Measurements from ENCODE around the gene SLC25A47.

Gene SLC25A47

GRCh38 chr14:100348784-100349685 is 25.9 kb downstream of the SLC25A47 start:
- no peak for DNase-seq

GRCh38 chr14:100350276-100350926 is 27.3 kb downstream of the SLC25A47 start:
- no peak for DNase-seq

GRCh38 chr14:100350986-100351385 is 27.8 kb downstream of the SLC25A47 start:
- no peak for DNase-seq

- no peak for DNase-seq
Measured at GRCh38 chr14:100358396-100358795, 35.3 kb downstream of the SLC25A47 start.

- DNase-seq: no peak
Measured at GRCh38 chr14:100359111-100359510, 36.0 kb downstream of the SLC25A47 start.

- no peak for DNase-seq
Measured at GRCh38 chr14:100359881-100360280, 36.7 kb downstream of the SLC25A47 start.

- DNase-seq: no peak
Measured at GRCh38 chr14:100361626-100362025, 38.5 kb downstream of the SLC25A47 start.

GRCh38 chr14:100362311-100362927 is 39.3 kb downstream of the SLC25A47 start:
- DNase-seq: no peak

- DNase-seq: no peak
Measured at GRCh38 chr14:100363053-100363452, 39.9 kb downstream of the SLC25A47 start.

- no peak for DNase-seq
Measured at GRCh38 chr14:100364403-100364802, 41.3 kb downstream of the SLC25A47 start.

GRCh38 chr14:100365741-100366140 is 42.6 kb downstream of the SLC25A47 start:
- no peak for DNase-seq

- DNase-seq: no peak
Measured at GRCh38 chr14:100369019-100369418, 45.9 kb downstream of the SLC25A47 start.

- no peak for DNase-seq
Measured at GRCh38 chr14:100370003-100370402, 46.9 kb downstream of the SLC25A47 start.

GRCh38 chr14:100371773-100372172 is 48.6 kb downstream of the SLC25A47 start:
- no peak for DNase-seq

- DNase-seq: no peak
Measured at GRCh38 chr14:100372357-100373048, 49.4 kb downstream of the SLC25A47 start.

- no peak for DNase-seq
Measured at GRCh38 chr14:100374270-100374669, 51.1 kb downstream of the SLC25A47 start.

- no peak for DNase-seq
Measured at GRCh38 chr14:100374876-100375265, 51.7 kb downstream of the SLC25A47 start.

GRCh38 chr14:100375266-100375962 is 52.3 kb downstream of the SLC25A47 start:
- DNase-seq: peak; percentile 42

GRCh38 chr14:100375963-100376735 is 53.0 kb downstream of the SLC25A47 start, which contains the start of gene WDR25:
WDR25 (plus strand) TSS chr14:100376485.
- DNase-seq: peak; percentile 94

- no peak for DNase-seq
Measured at GRCh38 chr14:100376751-100377171, 53.6 kb downstream of the SLC25A47 start.
